GM10266 (cell line): Measurements from ENCODE around the gene DHX8.
"Not testable (repeated sequence)": the region's sequence is repeated elsewhere in the genome, so short reads cannot be mapped to it uniquely, and the experiment has no call there.

ENCODE experiments used
- DNase-seq: peaks from one replicate; pipeline ENCODE4 v3.0.0; 2012; ENCODE audit errors: extremely low spot score
- TF ChIP-seq, protein P1 (sequence below): IDR thresholded peaks from 2 replicates; pipeline ENCODE4 v1.5.1; 2012; ENCODE audit warnings: mild to moderate bottlenecking, low read depth; ENCODE audit not compliant: control insufficient read depth, insufficient read depth; ENCODE audit errors: missing control alignments

Gene DHX8

DNA sequence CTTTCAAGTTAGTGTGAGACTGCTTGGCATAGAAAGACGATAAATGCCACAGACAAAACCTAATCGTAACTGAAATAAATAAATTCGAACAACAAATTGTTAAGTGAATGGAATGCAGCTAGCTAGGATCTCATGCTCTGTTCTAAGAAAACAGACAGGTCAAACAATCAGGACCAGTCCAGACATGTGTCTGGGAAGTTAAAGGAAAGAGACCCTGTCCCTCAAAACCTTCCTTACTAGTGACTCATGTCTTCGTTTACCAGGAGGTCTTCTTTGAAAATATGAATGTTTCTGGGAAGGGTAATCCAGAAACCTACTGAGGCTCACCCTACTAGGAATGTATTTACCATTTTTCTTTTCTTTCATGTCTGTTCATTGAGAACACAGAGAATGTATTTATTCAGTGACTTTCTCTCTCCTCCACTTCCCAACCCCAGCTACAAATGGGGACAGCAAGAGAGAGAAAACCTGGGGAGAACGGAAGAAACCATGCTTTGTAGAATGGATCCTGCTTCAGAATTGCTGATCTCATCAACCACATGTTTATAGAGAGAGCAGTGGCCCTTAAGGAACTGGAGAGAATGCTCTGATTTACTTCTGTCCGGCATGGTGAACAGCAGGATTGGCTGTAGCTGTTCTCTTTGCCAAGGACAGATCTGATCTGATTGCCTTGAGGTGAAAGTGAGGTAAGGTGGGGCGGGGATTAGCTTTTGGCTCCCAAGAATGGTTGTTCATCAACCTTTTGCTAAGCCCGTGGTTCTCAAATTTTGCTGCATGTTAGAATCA is 39.4 kb upstream of the DHX8 start:
- TF ChIP-seq, protein P1, sequence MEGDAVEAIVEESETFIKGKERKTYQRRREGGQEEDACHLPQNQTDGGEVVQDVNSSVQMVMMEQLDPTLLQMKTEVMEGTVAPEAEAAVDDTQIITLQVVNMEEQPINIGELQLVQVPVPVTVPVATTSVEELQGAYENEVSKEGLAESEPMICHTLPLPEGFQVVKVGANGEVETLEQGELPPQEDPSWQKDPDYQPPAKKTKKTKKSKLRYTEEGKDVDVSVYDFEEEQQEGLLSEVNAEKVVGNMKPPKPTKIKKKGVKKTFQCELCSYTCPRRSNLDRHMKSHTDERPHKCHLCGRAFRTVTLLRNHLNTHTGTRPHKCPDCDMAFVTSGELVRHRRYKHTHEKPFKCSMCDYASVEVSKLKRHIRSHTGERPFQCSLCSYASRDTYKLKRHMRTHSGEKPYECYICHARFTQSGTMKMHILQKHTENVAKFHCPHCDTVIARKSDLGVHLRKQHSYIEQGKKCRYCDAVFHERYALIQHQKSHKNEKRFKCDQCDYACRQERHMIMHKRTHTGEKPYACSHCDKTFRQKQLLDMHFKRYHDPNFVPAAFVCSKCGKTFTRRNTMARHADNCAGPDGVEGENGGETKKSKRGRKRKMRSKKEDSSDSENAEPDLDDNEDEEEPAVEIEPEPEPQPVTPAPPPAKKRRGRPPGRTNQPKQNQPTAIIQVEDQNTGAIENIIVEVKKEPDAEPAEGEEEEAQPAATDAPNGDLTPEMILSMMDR: no peak
- DNase-seq: no peak

DNA sequence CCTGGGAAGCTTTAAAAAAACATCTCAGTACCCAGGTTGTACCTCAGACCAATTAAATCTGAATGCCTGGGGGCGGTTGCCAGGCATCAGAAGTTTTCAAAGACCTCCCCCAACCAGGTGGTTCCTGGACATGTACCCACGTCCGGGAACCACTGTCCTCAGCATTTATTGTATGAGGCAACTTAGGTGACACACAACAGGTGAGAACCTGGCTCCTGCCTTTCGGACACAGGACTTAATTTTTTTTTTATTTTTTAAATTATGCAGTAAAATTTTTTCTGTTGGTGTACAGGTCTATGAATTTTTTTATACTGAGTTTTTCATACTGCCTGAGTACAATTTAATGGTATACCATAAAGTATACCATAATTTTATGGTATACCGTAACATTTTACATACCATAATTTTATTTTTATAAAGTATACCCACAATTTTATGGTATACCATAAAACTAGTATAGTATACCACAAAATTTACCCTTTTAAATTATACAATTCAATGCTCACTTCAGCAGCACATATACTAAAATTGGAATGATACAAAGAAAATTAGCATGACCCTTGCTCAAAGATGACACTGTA is 38.7 kb upstream of the DHX8 start:
- no peak for DNase-seq
- TF ChIP-seq, protein P1: no peak

DNA sequence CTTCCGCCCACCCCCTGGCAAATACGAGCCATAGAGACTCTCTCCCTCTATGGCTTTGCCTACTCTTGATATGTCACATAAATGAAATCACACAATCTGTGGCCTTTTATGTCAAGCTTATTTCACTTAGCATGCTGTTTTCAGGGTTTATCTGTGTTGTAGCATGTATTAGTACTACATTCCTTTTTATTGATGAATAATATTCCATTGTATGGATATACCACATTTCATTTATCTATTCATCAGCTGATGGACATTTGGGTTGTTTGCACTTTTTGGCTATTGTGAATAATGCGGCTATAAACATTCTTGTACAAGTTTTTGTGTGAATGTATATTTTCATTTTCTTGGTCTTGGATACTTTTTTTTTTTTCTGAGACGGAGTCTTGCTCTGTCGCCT is 37.0 kb upstream of the DHX8 start:
- DNase-seq: no peak
- TF ChIP-seq, protein P1: no peak

DNA sequence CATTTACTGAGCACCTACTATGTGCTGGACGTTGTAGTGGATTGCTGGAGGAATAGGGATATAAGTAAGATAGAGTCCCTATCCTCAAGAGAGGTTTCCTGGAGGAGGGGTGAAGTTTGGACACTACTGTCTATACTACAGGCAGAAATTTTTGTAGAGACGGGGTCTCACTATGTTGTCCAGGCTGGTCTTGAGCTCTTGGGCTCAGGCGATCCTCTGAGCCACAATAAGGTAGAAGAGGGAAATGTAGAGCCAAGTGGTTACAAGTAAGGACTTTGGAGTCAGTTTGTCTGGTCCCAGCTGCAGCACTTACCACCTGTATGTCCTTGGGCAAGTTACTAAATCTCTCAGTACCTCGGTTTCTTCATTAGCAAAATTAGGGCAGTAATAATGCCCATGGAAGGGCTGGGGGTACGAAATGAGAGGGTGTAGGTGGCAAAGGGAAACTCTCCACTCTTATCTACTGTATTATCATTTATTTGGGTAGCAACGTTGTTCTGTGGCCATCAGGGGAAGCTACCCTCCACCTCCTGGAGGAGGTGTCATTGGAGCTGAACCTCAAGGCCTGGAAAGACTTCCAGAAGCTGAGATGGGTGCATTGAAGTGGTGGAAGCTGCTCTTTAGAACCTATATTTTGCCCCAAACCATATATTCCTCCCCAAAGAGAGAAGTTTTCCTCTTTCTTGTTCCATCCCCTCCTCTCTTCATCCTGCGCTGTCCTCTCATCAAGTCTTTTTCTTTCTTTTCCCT is 34.9 kb upstream of the DHX8 start:
- TF ChIP-seq, protein P1: no peak
- no peak for DNase-seq

DNA sequence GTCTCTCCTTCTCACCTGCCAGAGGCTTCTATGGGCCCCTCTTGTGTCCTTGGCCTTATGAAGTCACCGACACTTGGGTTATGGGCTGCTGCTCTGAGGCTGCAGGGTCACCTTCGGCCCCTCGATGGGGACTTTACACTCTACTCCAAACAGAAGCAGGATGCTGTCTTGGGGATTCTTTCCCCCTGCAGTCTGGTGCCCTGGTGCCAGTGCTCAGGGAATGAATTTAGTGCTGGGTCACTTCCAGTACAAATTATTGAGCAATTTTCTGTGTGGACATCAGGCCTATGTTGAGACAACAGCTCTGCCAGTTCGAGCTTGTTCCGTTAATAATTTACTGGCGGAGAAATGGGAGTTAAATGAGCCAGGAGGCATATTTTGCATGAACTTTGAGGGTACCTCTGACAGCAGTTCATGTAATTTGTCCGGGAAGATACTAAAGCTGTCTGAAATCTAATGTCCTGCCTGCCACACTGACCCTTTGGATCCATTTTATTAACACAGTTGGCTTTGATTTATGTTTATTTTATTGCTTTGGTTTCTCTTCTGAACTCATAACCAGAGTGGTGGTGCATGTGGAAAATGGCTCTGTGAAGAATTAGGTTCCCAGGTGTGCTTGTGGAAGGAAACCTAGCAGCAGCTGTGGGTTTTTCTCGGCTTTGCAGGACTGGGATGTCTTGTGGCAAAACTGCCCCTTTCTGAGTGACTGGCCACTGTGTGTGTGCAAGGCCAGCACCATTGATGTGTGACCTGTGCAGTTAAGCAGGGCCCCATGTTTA is 34.1 kb upstream of the DHX8 start:
- no peak for DNase-seq
- TF ChIP-seq, protein P1: no peak

DNA sequence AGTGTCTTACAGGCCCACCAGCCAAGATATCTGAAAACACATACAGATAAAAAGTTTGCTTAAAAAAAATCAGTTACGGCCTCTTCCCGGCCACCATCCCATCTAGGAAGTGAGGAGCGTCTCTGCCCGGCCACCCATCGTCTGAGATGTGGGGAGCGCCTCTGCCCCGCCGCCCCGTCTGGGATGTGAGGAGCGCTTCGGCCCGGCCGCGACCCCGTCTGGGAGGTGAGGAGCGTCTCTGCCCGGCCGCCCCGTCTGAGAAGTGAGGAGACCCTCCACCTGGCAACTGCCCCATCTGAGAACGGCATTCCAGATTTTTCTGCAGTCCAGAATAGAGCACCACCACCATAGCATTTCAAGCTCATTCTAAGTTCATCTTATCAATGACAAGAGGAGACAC is 33.0 kb upstream of the DHX8 start:
- DNase-seq: not testable (repeated sequence)

DNA sequence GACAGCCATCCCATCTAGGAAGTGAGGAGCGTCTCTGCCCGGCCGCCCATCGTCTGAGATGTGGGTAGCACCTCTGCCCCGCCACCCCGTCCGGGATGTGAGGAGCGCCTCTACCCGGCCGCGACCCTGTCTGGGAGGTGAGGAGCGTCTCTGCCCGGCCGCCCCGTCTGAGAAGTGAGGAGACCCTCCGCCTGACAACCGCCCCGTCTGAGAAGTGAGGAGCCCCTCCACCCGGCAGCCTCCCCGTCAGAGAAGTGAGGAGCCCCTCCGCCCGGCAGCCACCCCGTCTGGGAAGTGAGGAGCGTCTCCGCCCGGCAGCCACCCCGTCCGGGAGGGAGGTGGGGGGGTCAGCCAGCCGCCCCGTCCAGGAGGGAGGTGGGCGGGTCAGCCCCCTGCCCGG is 32.0 kb upstream of the DHX8 start:
- DNase-seq: not testable (repeated sequence)
